Body of pancreas (tissue), 4 donors: ENCODE data around the gene GRIA1. TPM values are rescaled to one million over a fixed set of nuclear protein-coding genes. Genes with fewer than 3 reads are reported as not detected.

Experiments used
- ATAC-seq: fragments of 150-250 bp; one replicate; pipeline ENCODE4 v1.9.1; 2016
- DNase-seq, 4 donors: peaks; one replicate each; pipeline ENCODE4 v3.0.0-alpha.2; 2019
- H3K27ac ChIP-seq, 4 donors: fragments of 200-600 bp; sonication (generic); 1 replicate in 3 of 4; 2 replicates in 1 of 4; pipeline versions ENCODE4 v1.5.1 to v1.6.1; 2016 to 2019; ENCODE audit warnings: mild to moderate bottlenecking in 1 of 4, mixed read lengths in 1 of 4, moderate library complexity in 1 of 4
- H3K27me3 ChIP-seq, 2 donors: fragments of 200-600 bp; sonication (generic); one replicate each; pipeline ENCODE4 v1.6.0; 2016; ENCODE audit warnings: mild to moderate bottlenecking in 1 of 2
- H3K36me3 ChIP-seq, 2 donors: fragments of 200-600 bp; sonication (generic); replicated peaks in 1 of 2; 2 replicates each; pipeline ENCODE4 v1.5.1; 2016; ENCODE audit warnings: low read depth in 2 of 2; ENCODE audit not compliant: insufficient read depth in 1 of 2
- H3K4me1 ChIP-seq: fragments of 200-600 bp; sonication (generic); one replicate; pipeline ENCODE4 v1.6.0; 2016
- H3K4me3 ChIP-seq, 2 donors: fragments of 200-600 bp; sonication (generic); 1 replicate in 1 of 2; 2 replicates in 1 of 2; pipeline ENCODE4 v1.5.1; 2016 to 2019
- H3K9me3 ChIP-seq, 3 donors: fragments of 200-600 bp; sonication (generic); 1 replicate in 2 of 3; 2 replicates in 1 of 3; pipeline ENCODE4 v1.5.1; 2016
- POLR2A ChIP-seq, 3 donors: fragments of 450-650 bp; IDR thresholded peaks; one replicate each; pipeline ENCODE4 v1.6.1; 2016; ENCODE audit warnings: antibody characterized with exemption in 3 of 3, mild to moderate bottlenecking in 2 of 3
- WGBS, 2 donors: methylation state at CpG; one replicate each; pipeline ENCODE4 v1.1.5; 2017; 5-methylcytosine and 5-hydroxymethylcytosine counted together
- intact Hi-C: fragments of 100-400 bp; cut with DNase I; formaldehyde crosslinking; loops from one replicate; pipeline ENCODE4 v1.15.1; 2023
- total RNA-seq, 2 donors: library from RNA; depleted of rRNA; stranded (reverse); fragments of >200 nt; gene quantifications; one replicate each; pipeline ENCODE4 v1.1.0, GENCODE V29; 2016
- TF ChIP-seq, protein P1 (sequence below), 7 experiments: fragments of 450-650 bp in 4 of 7; fragments of 200-600 bp in 3 of 7; sonication (generic) in 3 of 7; IDR thresholded peaks; one replicate each; pipeline ENCODE4 v1.5.1; 2016 to 2019; ENCODE audit warnings: antibody characterized with exemption in 7 of 7

The GRIA1 gene
- total RNA-seq, 2 donors from 2014 or later: 0.26 to 2.6 TPM

DNA sequence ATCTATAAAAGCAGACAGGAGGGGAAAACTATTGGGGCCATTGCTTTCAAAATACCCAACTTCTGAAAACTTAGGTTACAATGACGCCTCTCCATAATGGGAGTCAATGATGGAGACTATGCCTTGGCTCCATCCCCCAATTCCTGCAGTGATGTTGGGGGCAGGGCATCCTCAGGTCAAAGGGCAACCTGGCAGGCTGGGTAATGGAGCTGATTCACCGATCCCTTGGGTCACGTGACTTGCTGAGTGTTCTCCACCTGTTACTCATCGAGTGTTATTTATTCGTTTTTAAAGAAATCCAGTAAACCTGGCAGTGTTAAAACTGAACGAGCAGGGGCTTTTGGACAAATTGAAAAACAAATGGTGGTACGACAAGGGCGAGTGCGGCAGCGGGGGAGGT, 303.9 kb downstream of the GRIA1 start:
- Histone ChIP-seq H3K4me3 (no peak overlapping the region), H3K27ac (no peak overlapping the region), H3K4me1 (no peaks in the 10 kb centered on the region), H3K9me3 (no peaks in the 10 kb centered on the region), H3K27me3 (no peaks in the 10 kb centered on the region), H3K36me3 (no peaks in the 10 kb centered on the region)
- intact Hi-C loops: no loop called here
- ATAC-seq (no peak), DNase-seq (no peak)
- 66 to 70% methylated on average over 10 of the region's 10 CpGs for WGBS, 2 donors
- no peak for TF ChIP-seq POLR2A (IDR thresholded peaks at IDR 0.05)
- TF ChIP-seq, protein P1, sequence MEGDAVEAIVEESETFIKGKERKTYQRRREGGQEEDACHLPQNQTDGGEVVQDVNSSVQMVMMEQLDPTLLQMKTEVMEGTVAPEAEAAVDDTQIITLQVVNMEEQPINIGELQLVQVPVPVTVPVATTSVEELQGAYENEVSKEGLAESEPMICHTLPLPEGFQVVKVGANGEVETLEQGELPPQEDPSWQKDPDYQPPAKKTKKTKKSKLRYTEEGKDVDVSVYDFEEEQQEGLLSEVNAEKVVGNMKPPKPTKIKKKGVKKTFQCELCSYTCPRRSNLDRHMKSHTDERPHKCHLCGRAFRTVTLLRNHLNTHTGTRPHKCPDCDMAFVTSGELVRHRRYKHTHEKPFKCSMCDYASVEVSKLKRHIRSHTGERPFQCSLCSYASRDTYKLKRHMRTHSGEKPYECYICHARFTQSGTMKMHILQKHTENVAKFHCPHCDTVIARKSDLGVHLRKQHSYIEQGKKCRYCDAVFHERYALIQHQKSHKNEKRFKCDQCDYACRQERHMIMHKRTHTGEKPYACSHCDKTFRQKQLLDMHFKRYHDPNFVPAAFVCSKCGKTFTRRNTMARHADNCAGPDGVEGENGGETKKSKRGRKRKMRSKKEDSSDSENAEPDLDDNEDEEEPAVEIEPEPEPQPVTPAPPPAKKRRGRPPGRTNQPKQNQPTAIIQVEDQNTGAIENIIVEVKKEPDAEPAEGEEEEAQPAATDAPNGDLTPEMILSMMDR (IDR thresholded peaks at IDR 0.05): no peak

DNA sequence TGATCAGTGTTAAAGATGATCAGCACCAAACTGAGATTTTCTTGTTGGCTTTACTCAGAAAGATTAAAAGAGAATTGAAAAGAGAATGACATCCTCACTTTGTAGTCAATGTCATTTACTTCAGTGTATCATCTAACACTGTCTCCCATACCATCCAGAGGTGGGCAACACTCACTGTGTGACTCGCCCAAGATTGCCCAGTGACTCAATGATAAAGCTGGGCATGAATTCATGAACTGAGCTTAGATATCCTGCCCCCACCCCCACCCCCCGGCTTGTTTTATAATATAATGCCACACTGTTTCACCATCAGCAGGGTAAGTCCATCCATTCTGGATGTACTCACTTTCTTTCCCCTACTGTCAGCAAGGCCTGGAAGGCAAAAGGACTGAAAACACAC, 306.1 kb downstream of the GRIA1 start:
- WGBS, 2 donors: 60 to 78% methylated on average over 2 of the region's 2 CpGs
- no peak overlapping the region for H3K4me3 ChIP-seq
- intact Hi-C loops: no loop called here
- H3K27me3 ChIP-seq: no peaks in the 10 kb centered on the region
- H3K36me3 ChIP-seq: no peaks in the 10 kb centered on the region
- TF ChIP-seq POLR2A (IDR thresholded peaks at IDR 0.05): no peak
- TF ChIP-seq, protein P1 (IDR thresholded peaks at IDR 0.05): no peak
- ATAC-seq (no peak), DNase-seq (no peak)
- no peak overlapping the region for H3K27ac ChIP-seq
- no peaks in the 10 kb centered on the region for H3K9me3 ChIP-seq
- H3K4me1 ChIP-seq: no peaks in the 10 kb centered on the region

DNA sequence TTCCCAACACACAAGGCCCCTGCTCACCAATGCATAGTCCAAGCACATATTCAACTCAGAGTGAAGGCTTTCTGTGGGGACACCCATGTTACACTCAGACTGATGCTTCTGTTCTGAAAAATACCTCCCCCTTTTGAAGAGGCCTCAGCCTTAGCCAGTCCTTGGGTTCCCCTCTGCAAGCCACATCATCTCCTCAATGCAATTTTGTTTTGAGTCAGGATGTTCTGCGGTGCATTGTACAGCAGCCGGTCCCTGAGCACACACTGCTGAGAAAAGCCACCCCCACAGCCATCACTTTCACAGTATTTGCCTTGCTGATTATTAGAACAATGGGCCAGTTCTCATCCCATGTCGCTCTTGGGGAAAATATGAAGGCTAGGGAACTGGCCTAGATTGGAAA, 307.0 kb downstream of the GRIA1 start:
- DNase-seq: no peak
- no peak for ATAC-seq
- Histone ChIP-seq H3K9me3 (no peaks in the 10 kb centered on the region), H3K36me3 (no peaks in the 10 kb centered on the region), H3K27me3 (no peaks in the 10 kb centered on the region), H3K4me1 (no peaks in the 10 kb centered on the region), H3K27ac (no peak overlapping the region), H3K4me3 (no peak overlapping the region)
- WGBS, 2 donors: 59 to 74% methylated on average over 3 of the region's 3 CpGs
- no peak for TF ChIP-seq POLR2A (IDR thresholded peaks at IDR 0.05)
- TF ChIP-seq, protein P1 (IDR thresholded peaks at IDR 0.05): no peak
- intact Hi-C loops: no loop called here

DNA sequence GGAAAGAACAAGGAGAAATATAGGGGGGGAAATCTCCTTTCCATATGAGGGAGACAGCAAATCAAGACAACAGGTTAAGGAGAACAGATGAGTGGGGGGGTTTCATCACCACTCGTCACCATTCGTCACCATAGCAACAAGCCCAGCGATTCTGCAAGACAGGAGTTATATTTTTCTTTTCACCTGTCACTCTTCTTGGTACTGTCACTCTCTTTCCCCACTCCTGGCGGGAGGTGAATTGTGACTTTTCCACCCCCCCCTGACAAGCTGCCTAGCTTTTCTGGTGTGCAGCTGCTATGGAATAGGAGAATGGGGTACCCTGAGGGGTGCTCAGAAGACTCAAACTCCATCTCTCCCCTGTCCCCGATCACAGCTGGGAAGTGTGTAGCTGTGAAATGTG, 308.4 kb downstream of the GRIA1 start:
- TF ChIP-seq POLR2A (IDR thresholded peaks at IDR 0.05): no peak
- TF ChIP-seq, protein P1 (IDR thresholded peaks at IDR 0.05): no peak
- H3K4me1 ChIP-seq: no peaks in the 10 kb centered on the region
- no peaks in the 10 kb centered on the region for H3K36me3 ChIP-seq
- no peak for ATAC-seq
- no peak overlapping the region for H3K27ac ChIP-seq
- no peak for DNase-seq
- H3K9me3 ChIP-seq: no peaks in the 10 kb centered on the region
- no peak overlapping the region for H3K4me3 ChIP-seq
- 68% methylated on average over 5 of the region's 5 CpGs for WGBS, 2 donors
- H3K27me3 ChIP-seq: no peaks in the 10 kb centered on the region
- intact Hi-C loops: no loop called here

DNA sequence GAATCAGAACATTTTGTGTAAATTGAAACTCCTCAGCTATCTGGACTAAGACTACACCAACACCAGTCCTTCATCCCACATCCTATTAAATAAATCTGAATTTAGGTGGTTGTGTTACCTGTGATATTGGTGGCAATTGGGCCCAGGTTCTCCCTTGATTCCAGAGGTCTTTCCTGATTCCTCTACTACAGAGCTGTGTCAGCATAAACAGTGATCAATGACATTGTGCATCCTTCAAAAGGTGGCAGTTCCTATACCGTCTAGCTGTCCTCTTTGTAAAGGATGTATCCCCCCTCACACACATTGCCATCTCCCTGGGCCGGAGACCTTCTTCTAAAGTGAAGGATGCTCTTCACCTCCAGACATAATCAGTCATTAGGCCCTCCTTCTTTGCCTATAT, 309.0 kb downstream of the GRIA1 start:
- H3K27ac ChIP-seq: no peak overlapping the region
- intact Hi-C loops: no loop called here
- DNase-seq: no peak
- WGBS, 2 donors: 34 to 68% methylated on average over 2 of the region's 2 CpGs
- H3K4me1 ChIP-seq: no peaks in the 10 kb centered on the region
- no peak for ATAC-seq
- no peak for TF ChIP-seq POLR2A (IDR thresholded peaks at IDR 0.05)
- TF ChIP-seq, protein P1 (IDR thresholded peaks at IDR 0.05): no peak
- H3K9me3 ChIP-seq: no peaks in the 10 kb centered on the region
- H3K4me3 ChIP-seq: no peak overlapping the region
- H3K36me3 ChIP-seq: no peaks in the 10 kb centered on the region
- H3K27me3 ChIP-seq: no peaks in the 10 kb centered on the region
